Measurements from ENCODE around the gene TH.

The TH gene

DNA sequence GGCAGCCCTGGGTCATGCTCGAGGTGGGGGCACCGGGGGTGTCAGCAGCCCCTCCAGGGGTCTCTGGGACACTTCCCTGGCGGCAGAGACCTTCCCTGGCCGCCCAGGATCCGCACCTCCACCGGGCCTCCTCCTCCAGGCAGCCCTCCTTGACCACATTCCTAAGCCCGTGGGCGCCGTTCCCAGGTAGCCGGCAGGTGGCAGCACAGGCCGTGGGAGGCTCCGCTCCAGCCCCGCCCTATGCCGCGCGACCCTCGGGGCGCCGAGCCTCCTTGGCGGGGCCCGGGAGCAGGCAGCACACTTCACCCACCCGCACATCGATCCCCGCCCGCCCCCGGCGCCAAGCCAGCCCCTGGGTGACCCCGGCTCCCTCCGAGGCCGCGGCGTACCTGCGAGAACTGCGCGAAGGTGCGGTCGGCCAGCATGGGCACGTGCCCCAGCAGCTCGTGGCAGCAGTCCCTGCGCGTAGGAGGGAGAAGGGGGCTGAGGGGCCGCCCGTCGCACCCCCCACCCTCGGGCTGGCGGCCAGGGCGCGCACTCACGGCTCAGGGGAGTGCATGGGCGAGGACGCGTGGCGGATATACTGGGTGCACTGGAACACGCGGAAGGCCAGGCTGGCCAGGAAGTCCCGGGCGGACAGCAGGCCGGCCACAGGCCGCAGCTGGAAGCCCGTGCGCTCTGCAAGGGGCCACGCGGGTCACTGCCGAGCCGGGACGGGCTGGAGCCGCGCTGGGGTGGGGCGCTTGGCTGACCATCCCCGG is 5.3 kb downstream of the TH start:
- peak; percentile 72 for DNase-seq

DNA sequence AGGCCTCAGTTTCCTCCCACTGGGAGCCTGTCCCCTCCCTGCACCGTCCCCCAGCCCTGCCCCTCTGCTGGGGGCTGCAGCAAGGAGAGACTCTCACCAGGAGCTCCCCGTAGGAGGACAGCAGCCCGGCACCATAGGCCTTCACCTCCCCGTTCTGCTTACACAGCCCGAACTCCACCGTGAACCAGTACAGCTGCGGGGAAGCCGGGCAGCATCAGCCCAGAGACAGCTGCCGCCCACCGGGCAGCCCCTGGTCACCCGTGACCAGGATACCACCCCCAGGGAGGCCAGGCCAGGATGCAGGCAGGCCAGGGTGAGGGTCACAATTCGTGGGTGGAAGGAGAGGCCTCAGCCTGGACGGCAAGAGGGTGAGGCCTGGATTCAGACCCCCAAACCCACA is 6.0 kb downstream of the TH start:
- Histone ChIP-seq H3K4me3 (ENCODE audit: low read depth, low read length) (no peak overlapping the region), H3K36me3 (no peaks in the 10 kb centered on the region), H3K4me1 (peaks cover 37% of the 10 kb centered on the region), H3K27me3 (no peaks in the 10 kb centered on the region), H3K9me3 (no peaks in the 10 kb centered on the region)
- no peak for DNase-seq
- TF ChIP-seq, protein P1, sequence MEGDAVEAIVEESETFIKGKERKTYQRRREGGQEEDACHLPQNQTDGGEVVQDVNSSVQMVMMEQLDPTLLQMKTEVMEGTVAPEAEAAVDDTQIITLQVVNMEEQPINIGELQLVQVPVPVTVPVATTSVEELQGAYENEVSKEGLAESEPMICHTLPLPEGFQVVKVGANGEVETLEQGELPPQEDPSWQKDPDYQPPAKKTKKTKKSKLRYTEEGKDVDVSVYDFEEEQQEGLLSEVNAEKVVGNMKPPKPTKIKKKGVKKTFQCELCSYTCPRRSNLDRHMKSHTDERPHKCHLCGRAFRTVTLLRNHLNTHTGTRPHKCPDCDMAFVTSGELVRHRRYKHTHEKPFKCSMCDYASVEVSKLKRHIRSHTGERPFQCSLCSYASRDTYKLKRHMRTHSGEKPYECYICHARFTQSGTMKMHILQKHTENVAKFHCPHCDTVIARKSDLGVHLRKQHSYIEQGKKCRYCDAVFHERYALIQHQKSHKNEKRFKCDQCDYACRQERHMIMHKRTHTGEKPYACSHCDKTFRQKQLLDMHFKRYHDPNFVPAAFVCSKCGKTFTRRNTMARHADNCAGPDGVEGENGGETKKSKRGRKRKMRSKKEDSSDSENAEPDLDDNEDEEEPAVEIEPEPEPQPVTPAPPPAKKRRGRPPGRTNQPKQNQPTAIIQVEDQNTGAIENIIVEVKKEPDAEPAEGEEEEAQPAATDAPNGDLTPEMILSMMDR (IDR thresholded peaks at IDR 0.05; ENCODE audit: low read depth, low read length): no peak

More for the DNA sequence above, 5.3 kb downstream of the TH start:
- TF ChIP-seq, protein P1 (IDR thresholded peaks at IDR 0.05; ENCODE audit: low read depth, low read length): peak; percentile 51
- H3K36me3 ChIP-seq: no peaks in the 10 kb centered on the region
- H3K4me1 ChIP-seq: peaks cover 37% of the 10 kb centered on the region
- H3K4me3 ChIP-seq (ENCODE audit: low read depth, low read length): no peak overlapping the region
- no peaks in the 10 kb centered on the region for H3K27me3 ChIP-seq
- no peaks in the 10 kb centered on the region for H3K9me3 ChIP-seq

DNA sequence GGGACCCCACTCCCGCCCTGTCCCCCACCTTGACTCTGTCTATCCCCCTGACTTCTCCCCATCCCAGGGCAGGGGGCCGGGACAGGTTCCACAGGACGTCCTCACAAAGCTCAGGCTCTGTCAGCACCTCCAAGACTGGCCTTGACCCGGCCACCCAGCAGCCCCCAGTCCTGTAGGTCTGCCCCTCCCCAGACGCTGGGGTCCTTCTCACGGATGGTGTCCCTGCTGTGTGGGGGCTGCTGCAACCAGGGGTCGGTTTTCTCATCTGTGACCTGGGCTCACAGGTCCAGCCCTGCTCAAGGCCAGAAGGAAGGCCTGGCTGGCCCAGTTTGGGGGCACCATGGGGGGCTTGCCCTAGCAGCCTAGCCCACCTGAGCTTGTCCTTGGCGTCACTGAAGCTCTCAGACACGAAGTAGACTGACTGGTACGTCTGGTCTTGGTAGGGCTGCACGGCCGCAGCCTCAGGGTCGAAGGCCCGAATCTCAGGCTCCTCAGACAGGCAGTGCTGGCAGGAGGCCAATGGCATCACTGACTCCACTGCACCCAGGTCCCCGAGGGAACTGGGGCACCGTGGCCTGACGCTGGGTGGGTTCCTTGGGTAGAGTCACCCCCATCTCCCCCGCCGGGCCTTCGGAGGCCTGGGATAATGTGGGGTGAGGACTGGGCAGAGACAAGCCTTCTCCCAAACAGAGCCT is 6.6 kb downstream of the TH start:
- no peaks in the 10 kb centered on the region for H3K27me3 ChIP-seq
- DNase-seq: peak; percentile 49
- peaks cover 33% of the 10 kb centered on the region for H3K4me1 ChIP-seq
- TF ChIP-seq, protein P1 (IDR thresholded peaks at IDR 0.05; ENCODE audit: low read depth, low read length): no peak
- H3K36me3 ChIP-seq: no peaks in the 10 kb centered on the region
- no peaks in the 10 kb centered on the region for H3K9me3 ChIP-seq
- H3K4me3 ChIP-seq (ENCODE audit: low read depth, low read length): no peak overlapping the region

DNA sequence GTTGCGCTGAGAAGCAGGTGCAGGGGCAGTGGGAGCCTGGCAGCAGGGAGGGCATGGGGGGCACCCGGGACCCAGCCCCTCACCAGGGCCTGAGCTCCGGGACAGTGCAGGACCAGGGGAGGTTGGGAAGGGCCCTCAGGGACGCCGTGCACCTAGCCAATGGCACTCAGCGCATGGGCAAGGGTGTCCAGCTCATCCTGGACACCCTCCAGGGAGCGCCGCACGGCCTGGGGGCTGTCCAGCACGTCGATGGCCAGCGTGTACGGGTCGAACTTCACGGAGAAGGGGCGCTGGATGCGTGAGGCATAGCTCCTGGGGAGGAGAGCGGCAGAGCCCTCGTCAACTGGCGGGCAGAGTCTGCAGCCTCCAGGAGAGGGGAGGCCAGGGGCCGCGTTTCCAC is 7.5 kb downstream of the TH start:
- DNase-seq: no peak
- TF ChIP-seq, protein P1 (IDR thresholded peaks at IDR 0.05; ENCODE audit: low read depth, low read length): no peak
- no peaks in the 10 kb centered on the region for H3K27me3 ChIP-seq
- peaks cover 23% of the 10 kb centered on the region for H3K4me1 ChIP-seq
- H3K4me3 ChIP-seq (ENCODE audit: low read depth, low read length): no peak overlapping the region
- H3K36me3 ChIP-seq: no peaks in the 10 kb centered on the region
- H3K9me3 ChIP-seq: no peaks in the 10 kb centered on the region

DNA sequence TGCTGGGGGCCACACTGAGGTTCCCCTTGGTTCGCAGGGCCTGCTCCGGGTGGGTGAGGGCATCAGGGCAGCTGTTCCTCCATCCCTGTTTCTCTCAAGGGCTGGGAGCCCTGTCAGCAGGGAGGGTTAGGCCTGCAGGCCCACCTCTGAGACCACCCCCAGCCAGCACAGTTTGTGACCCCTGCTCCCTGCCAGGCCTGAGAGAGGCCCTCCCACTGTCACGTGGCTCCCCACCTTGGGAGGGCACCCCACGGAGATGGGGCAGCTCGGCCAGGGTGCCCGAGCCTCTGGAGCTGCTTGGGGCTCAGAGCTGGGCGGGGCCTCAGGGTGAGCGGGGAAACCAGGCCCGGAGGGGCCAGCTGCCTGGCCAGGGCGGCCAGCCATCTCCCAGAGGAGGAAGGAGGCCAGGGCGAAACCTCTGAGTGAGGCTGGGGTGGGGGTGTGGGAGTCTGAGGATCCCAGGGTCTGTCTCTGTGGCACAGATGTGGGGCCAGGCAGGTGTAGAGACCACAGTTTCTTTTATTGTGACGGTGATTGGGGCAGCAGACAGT is 8.1 kb downstream of the TH start:
- Histone ChIP-seq H3K9me3 (no peaks in the 10 kb centered on the region), H3K36me3 (no peaks in the 10 kb centered on the region), H3K4me1 (peaks cover 19% of the 10 kb centered on the region), H3K27me3 (no peaks in the 10 kb centered on the region), H3K4me3 (ENCODE audit: low read depth, low read length) (no peak overlapping the region)
- DNase-seq: no peak
- TF ChIP-seq, protein P1 (IDR thresholded peaks at IDR 0.05; ENCODE audit: low read depth, low read length): no peak
